HepG2 (cell line): ENCODE measurements around the gene LIMK2. TPM values are rescaled to one million over a fixed set of nuclear protein-coding genes. Genes with fewer than 3 reads are reported as not detected.

Experiments used
- ARID2 ChIP-seq: sonication (generic); formaldehyde crosslinking; IDR thresholded peaks from 2 replicates; pipeline ENCODE4 v1.8.1; 2022; ENCODE audit warnings: mild to moderate bottlenecking, missing genetic modification reagents, borderline replicate concordance
- CC2D1A ChIP-seq: sonication (generic); formaldehyde crosslinking; IDR thresholded peaks from 2 replicates; pipeline ENCODE4 v1.8.1; 2023; ENCODE audit warnings: mild to moderate bottlenecking, missing genetic modification reagents
- CREB1 ChIP-seq, 2 experiments: fragments of 450-650 bp in 1 of 2; IDR thresholded peaks; 2 replicates each; pipeline ENCODE4 v1.6.1; 2016 to 2017; ENCODE audit warnings: control low read depth in 1 of 2, mild to moderate bottlenecking in 1 of 2, missing compliant biosample characterization in 1 of 2, missing genetic modification characterization in 1 of 2
- FOXA1 ChIP-seq, 2 experiments: fragments of 450-650 bp in 1 of 2; sonication (generic) in 1 of 2; formaldehyde crosslinking in 1 of 2; IDR thresholded peaks; 2 replicates each; pipeline versions ENCODE4 v1.4.0 to v1.6.1; 2016 to 2020; ENCODE audit warnings: missing genetic modification reagents in 1 of 2
- IKZF4 ChIP-seq: sonication (generic); formaldehyde crosslinking; IDR thresholded peaks from 2 replicates; pipeline ENCODE4 v1.5.1; 2020; ENCODE audit warnings: borderline replicate concordance, mild to moderate bottlenecking, low read depth, missing genetic modification reagents; ENCODE audit errors: not compliant biosample characterization
- ZBTB7A ChIP-seq: sonication (generic); formaldehyde crosslinking; IDR thresholded peaks from 2 replicates; pipeline ENCODE4 v1.8.0; 2022; ENCODE audit warnings: mild to moderate bottlenecking, missing genetic modification reagents
- polyA plus RNA-seq, 8 experiments: library from polyadenylated mRNA; depleted of rRNA in 3 of 8; stranded (reverse) in 7 of 8; unstranded in 1 of 8; fragments of >200 nt; fragmentation: Illumina TruSeq in 4 of 8; extraction: Trizol in 4 of 8; gene quantifications; 2 replicates each; pipeline versions ENCODE4 v1.2.1 to v1.2.3, GENCODE V29; 2011 to 2016; ENCODE audit warnings: low read depth in 4 of 8, missing spikeins in 1 of 8, mixed read lengths in 1 of 8; ENCODE audit not compliant: insufficient read depth in 1 of 8
- total RNA-seq, 5 experiments: library from RNA; depleted of rRNA; stranded (reverse); fragments of >200 nt; fragmentation: Illumina TruSeq; extraction: Trizol; gene quantifications; 2 replicates each; pipeline ENCODE4 v1.2.3, GENCODE V29; 2016; ENCODE audit warnings: low read depth in 1 of 5
- TF ChIP-seq, protein P1 (sequence below): sonication (generic); formaldehyde crosslinking; IDR thresholded peaks from 2 replicates; pipeline ENCODE4 v1.4.0; 2020; ENCODE audit warnings: missing genetic modification reagents
- TF ChIP-seq, protein P2 (sequence below): sonication (generic); formaldehyde crosslinking; IDR thresholded peaks from 2 replicates; pipeline ENCODE4 v1.4.0; 2020; ENCODE audit warnings: missing genetic modification reagents
- TF ChIP-seq, protein P3 (sequence below): sonication (generic); formaldehyde crosslinking; IDR thresholded peaks from 2 replicates; pipeline ENCODE4 v1.4.0; 2020; ENCODE audit warnings: missing genetic modification reagents, mild to moderate bottlenecking, borderline replicate concordance

Gene LIMK2
- total and polyA plus RNA-seq, 2 of the 13 experiments (the other 11 are each of a cell fraction or from before 2014, with no cell fraction given): 20.9 to 29.8 TPM

DNA sequence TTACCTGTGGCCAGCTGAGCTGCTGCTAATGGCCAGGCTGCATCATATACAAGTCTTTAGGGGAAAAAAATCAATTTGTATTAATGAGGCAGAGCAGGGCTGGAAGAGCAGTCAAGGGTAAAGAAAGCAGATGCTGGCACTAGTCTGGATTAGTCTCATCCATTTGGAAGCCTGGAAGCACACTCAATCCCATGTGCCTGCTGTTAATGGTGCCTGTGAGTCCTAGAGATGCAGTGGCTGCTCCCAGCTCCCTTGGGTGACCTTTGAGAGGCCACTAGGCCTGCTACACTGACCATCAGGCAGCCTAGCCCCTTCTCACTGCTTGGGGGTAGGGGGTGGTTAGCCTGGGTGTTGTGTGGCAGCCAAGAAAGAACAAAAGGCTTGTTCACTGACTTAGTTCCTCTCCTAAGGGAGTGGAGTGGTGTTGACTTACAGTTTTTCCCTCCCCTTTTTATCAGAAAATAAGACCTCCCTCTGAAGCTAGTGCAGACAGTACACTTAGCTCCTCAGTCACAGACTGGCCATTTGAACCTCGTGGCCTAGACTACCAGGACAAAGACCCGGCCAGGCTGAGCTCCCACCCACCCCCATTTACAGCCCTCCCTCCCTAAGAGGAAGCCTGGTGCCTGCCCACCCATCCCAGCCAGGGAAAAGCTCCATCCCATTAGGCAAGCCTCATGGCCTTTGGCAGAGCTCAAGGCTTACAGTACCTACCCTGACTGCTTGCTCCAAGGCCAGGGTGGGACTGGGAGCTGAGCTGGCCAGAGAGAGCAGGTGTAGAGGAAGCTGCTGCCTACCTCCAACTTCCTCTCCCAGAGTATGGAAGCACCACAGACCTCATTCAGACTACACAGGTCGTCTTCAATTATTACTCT lies 72.4 kb downstream of the LIMK2 start (continued):
- TF ChIP-seq, protein P1, sequence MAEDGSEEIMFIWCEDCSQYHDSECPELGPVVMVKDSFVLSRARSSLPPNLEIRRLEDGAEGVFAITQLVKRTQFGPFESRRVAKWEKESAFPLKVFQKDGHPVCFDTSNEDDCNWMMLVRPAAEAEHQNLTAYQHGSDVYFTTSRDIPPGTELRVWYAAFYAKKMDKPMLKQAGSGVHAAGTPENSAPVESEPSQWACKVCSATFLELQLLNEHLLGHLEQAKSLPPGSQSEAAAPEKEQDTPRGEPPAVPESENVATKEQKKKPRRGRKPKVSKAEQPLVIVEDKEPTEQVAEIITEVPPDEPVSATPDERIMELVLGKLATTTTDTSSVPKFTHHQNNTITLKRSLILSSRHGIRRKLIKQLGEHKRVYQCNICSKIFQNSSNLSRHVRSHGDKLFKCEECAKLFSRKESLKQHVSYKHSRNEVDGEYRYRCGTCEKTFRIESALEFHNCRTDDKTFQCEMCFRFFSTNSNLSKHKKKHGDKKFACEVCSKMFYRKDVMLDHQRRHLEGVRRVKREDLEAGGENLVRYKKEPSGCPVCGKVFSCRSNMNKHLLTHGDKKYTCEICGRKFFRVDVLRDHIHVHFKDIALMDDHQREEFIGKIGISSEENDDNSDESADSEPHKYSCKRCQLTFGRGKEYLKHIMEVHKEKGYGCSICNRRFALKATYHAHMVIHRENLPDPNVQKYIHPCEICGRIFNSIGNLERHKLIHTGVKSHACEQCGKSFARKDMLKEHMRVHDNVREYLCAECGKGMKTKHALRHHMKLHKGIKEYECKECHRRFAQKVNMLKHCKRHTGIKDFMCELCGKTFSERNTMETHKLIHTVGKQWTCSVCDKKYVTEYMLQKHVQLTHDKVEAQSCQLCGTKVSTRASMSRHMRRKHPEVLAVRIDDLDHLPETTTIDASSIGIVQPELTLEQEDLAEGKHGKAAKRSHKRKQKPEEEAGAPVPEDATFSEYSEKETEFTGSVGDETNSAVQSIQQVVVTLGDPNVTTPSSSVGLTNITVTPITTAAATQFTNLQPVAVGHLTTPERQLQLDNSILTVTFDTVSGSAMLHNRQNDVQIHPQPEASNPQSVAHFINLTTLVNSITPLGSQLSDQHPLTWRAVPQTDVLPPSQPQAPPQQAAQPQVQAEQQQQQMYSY: no peak
- TF ChIP-seq ZBTB7A (CRISPR knock-in tag) (peak; percentile 25; the same call in 1 of the 2 replicates), ARID2 (CRISPR knock-in tag) (no peak), CC2D1A (CRISPR knock-in tag) (no peak), FOXA1 (IDR thresholded peaks at IDR 0.05) (no peak), FOXA1 (CRISPR knock-in tag; IDR thresholded peaks at IDR 0.05) (0 out of 2 replicates have a peak, but pooled peaks have one; percentile 8), IKZF4 (CRISPR knock-in tag) (no peak), CREB1 (IDR thresholded peaks at IDR 0.05) (no peak), CREB1 (CRISPR knock-in tag; IDR thresholded peaks at IDR 0.05) (no peak)
- TF ChIP-seq, protein P2, sequence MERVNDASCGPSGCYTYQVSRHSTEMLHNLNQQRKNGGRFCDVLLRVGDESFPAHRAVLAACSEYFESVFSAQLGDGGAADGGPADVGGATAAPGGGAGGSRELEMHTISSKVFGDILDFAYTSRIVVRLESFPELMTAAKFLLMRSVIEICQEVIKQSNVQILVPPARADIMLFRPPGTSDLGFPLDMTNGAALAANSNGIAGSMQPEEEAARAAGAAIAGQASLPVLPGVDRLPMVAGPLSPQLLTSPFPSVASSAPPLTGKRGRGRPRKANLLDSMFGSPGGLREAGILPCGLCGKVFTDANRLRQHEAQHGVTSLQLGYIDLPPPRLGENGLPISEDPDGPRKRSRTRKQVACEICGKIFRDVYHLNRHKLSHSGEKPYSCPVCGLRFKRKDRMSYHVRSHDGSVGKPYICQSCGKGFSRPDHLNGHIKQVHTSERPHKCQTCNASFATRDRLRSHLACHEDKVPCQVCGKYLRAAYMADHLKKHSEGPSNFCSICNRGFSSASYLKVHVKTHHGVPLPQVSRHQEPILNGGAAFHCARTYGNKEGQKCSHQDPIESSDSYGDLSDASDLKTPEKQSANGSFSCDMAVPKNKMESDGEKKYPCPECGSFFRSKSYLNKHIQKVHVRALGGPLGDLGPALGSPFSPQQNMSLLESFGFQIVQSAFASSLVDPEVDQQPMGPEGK: no peak
- TF ChIP-seq, protein P3, sequence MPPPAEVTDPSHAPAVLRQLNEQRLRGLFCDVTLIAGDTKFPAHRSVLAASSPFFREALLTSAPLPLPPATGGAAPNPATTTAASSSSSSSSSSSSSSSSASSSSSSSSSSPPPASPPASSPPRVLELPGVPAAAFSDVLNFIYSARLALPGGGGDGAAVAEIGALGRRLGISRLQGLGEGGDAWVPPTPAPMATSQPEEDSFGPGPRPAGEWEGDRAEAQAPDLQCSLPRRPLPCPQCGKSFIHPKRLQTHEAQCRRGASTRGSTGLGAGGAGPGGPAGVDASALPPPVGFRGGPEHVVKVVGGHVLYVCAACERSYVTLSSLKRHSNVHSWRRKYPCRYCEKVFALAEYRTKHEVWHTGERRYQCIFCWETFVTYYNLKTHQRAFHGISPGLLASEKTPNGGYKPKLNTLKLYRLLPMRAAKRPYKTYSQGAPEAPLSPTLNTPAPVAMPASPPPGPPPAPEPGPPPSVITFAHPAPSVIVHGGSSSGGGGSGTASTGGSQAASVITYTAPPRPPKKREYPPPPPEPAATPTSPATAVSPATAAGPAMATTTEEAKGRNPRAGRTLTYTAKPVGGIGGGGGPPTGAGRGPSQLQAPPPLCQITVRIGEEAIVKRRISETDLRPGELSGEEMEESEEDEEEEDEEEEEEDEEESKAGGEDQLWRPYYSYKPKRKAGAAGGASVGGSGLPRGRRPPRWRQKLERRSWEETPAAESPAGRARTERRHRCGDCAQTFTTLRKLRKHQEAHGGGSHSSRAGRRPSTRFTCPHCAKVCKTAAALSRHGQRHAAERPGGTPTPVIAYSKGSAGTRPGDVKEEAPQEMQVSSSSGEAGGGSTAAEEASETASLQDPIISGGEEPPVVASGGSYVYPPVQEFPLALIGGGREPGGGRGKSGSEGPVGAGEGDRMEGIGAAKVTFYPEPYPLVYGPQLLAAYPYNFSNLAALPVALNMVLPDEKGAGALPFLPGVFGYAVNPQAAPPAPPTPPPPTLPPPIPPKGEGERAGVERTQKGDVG (CRISPR knock-in tag): no peak
